Measurements from ENCODE around the gene ADAMTS15.
"Not testable (repeated sequence)": the region's sequence is repeated elsewhere in the genome, so short reads cannot be mapped to it uniquely, and the experiment has no call there.

Gene ADAMTS15

DNA sequence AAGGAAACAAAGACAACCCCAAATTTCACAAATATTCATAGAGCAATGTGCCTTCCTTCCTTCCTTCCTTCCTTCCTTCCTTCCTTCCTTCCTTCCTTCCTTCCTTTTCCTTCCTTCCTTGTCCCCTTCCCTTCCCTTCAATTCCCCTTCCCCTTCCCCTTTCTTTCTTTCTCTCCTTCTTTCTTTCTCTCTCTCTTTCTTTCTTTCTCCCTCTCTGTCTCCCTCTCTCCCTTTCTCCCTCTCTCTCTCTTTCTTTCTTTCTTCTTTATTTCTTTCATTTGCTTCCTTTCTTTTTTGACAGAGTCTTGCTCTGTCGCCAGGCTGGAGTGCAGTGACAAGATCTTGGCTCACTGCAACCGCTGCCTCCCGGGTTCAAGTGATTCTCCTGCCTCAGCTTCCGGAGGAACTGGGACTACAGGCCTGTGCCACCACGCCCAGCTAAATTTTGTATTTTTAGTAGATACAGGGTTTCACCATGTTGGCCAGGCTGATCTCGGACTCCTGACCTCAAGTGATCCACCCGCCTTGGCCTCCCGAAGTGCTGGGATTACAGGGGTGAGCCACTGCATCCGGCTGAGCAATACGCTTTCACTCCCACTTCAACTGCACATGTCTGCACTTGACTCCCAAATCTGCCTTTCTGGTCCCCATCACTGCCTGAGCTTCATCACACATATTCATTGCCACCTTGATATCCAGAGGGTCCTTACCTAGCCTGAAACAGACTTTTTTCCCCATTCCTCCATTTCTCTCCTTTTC is 9.9 kb upstream of the ADAMTS15 start:
- not testable (repeated sequence) for DNase-seq (ENCODE audit: low spot score)

DNA sequence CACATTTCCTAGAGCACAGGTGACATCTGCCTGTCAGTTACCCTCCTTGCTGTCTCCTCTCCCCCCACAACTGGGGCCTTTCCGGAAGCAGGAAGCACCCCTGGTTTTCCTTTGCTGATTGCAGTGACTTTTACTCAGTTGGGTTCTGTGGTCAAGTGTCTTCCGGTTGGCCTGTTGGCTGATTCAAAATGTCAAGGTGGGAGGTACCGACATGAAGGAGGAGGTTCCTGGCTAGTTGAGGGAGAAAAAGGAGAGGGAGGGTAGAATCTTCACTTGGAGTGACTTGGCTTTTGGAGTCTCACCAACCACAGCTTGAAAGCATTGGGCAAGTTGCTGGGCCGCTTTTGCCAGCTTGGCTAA is 9.3 kb upstream of the ADAMTS15 start:
- DNase-seq (ENCODE audit: low spot score), result no peak

DNA sequence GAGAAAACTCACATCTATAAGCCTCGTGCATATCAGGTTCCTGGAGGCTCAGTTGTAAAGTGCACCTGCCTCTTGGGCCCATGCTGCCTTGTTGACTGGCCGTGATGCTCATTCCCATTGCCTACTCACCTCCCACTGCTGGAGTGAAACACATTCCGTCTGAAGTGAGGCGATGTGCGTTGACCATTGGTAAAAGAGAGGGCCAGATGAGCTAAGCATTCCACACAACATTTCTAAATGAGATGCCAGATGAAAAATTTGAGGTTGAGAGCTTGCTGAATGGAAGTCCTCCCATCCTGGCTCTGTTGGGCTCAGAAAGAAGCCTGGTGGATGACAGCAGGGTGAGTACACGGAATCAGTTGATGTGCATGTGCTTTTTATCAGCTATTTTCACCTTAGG is 8.6 kb upstream of the ADAMTS15 start:
- DNase-seq (ENCODE audit: low spot score), result no peak

DNA sequence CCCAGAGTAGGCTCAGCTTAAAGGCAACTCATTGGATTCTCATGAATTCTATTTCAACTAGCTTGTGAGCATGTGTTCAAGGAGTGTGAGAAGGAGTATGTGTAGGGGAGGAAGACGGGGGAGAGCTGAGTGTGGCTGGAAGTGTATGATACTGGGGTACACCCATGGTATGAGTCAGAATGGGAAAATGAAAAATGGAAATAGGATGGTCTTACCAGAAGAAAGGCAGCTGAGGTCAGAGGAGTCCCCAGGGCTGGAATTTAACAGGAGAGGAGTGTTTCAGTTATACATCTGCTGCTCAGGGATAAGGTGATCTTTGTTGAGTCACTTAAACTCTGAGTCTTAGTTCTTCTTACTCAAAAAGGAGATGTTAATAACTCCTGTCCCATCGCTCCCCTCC is 6.7 kb upstream of the ADAMTS15 start:
- DNase-seq (ENCODE audit: low spot score), result no peak

DNA sequence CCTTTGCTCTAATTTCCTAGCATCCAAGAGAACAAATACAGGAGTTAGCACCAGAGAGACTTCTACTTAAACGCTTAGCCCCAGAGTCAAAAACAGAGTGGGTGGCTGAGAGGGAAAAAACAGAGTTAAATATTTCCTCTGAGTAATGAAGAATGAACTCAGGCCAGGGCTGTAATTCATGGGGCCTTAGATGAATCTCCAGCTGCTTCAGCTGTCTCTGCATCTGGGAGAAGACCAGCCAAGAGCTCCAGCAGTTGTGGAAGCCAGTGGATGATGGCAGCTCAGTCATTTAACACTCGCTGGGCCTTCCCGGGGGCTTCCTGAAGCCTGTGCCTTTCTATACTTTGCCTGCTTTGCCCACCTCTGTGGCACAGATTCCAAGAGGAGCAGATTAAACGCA is 5.7 kb upstream of the ADAMTS15 start:
- no peak for DNase-seq (ENCODE audit: low spot score)

DNA sequence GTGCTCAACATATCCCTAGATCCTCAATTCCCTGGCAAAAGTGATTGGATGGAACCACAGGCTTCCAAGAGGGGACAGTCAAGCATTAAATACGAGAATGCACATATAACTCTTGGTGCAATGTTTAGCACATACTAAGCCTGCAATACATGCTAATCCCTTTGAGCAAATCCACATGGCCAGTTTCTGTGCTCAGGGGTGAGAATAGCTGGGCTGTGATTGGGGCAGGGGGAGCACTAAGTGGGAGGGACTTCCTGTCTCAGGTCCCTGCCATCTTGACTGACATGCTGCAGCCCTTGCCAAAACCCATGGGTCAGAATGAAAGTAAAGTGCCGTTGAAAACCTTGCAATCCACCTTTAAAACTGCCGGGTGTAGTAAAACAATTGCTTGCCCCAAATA is 2.7 kb upstream of the ADAMTS15 start:
- DNase-seq (ENCODE audit: low spot score), result no peak

DNA sequence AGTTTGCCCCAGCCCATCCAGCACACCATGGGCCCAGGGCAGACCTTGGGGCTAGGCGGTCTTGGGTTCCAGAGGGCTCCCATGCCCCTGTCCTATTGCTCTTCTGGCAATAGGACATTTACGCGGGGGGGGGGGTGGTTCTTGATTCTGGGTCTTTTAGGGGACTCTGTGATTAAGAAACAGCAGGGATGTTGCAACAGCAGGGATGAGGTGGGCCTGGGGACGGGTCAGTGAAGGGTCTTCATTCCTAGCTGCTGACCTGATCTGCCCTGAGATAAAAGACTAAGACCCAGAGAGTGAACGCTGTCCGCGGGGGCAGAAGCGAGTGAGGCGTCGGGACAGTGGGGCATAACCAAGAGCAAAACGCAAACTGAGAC is 418 bp upstream of the ADAMTS15 start:
- no peak for DNase-seq (ENCODE audit: low spot score)

DNA sequence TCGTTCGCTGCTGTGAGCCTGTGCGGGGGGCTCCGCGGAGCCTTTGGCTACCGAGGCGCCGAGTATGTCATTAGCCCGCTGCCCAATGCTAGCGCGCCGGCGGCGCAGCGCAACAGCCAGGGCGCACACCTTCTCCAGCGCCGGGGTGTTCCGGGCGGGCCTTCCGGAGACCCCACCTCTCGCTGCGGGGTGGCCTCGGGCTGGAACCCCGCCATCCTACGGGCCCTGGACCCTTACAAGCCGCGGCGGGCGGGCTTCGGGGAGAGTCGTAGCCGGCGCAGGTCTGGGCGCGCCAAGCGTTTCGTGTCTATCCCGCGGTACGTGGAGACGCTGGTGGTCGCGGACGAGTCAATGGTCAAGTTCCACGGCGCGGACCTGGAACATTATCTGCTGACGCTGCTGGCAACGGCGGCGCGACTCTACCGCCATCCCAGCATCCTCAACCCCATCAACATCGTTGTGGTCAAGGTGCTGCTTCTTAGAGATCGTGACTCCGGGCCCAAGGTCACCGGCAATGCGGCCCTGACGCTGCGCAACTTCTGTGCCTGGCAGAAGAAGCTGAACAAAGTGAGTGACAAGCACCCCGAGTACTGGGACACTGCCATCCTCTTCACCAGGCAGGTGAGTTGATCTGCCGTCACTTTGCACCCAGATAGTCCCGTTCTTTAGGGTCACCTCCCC is 1.0 kb downstream of the ADAMTS15 start:
- DNase-seq (ENCODE audit: low spot score), result no peak

DNA sequence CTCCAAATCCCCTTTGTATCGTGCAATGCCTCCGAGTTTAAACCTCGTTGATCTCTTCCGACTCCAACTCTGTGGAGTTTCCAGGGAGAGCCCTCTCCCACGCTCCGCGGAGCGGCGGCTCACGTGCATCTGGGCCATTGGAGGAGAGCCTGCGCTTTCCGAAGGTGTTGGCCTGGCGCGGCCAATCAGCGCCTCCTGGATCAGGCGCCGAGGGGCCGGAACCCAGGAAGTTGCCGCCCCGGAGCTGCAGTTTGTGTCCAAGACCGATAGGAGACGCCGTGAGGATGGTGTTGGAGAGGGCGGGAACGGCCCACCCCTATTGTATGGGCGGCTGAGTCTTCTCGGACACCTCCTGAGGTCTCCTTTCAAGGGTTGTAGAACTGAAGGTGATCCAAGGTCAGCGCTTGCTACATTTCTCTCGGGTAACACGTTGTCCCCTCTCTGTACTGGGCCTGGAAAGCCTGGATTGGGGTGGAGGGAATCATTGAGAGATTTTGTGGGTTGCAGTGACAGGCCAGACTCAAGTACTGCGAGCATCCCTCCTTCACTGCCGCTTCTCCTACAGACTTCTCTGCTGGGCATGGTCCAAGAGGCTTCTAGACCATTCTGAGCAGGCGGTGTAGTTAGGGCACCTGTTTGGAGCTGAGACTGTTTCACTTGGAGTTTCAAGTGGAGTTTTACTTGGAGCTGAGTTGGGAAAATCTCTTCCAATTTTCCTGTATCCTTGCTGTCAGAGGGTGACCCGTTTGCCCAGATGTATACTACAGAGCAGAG is 1.7 kb downstream of the ADAMTS15 start:
- no peak for DNase-seq (ENCODE audit: low spot score)

DNA sequence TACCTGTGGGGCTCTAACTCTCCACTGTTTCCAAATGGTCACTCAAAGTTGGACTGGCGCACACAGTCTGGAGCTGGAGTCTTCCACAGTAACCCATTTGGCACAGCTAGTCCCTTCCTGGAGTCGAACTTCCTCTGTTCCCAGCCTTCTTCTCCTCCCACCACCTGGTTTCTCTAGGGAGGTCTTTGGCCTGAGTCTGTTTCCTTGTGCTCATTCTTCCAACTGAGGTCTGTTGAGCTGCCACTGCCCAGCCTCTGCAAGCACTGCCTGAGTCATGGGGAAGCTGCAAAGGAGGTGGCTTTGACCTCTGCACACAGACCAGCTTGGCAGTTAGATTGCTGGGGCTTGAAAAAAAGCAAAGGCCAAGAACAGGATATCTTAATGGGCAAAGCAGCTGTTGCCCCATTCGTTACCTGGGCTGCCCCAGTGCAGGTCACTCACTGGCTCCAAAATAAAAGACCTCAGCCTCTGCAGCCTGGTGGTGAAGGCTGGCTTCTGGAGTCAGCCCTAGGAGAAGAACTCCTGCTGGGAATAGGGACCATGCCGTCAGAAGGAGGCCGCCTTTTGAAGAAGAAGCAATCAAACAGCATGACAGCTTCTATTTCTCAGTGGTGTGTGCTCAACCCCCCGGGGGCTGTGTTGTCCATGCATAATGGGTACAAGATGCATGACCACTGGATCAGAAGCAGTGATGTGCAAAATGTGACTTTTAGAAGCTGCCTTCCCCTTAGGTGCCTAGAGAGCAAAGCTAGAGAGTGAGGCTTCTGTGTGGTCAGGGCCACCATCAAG is 3.0 kb downstream of the ADAMTS15 start:
- DNase-seq (ENCODE audit: low spot score), result no peak

DNA sequence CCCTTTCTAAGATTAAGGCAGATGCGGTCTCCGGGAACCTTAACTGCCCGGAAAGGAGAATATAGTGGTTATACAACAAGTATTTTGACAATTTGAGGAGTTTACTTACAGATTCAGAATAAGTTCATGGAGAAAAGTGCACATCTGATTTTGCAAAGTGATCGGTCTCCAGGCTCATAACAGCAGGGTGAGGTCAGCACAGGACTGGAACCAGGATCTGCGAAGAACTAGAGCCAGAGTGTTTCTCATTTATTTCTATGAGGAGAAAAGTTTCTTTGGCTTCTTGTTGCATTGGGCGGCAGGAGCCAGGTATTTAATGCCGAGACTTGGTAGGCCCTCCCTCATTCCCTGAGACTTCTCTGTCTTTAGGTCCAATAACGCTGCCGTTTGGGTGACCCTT is 3.7 kb downstream of the ADAMTS15 start:
- DNase-seq (ENCODE audit: low spot score), result no peak

DNA sequence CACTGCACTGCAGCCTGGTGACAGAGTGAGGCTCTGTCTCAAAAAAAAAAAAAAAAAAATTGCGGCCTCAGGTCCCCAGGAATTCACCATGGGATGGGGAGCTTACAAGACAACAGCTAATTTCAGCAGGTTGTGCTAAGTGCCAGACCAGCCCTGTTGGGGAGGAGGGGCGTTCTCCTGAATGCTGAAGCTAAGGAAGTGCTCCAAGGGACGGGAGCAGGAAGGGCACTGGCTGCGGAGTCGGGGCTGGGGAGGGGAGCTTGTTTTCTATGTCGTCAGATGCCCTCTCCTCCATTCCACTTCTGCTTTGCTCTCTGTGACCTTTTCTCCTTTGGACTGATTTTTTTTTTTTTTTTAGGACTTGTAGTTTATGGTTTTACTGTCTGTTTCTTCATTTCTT is 4.5 kb downstream of the ADAMTS15 start:
- DNase-seq (ENCODE audit: low spot score), result no peak

DNA sequence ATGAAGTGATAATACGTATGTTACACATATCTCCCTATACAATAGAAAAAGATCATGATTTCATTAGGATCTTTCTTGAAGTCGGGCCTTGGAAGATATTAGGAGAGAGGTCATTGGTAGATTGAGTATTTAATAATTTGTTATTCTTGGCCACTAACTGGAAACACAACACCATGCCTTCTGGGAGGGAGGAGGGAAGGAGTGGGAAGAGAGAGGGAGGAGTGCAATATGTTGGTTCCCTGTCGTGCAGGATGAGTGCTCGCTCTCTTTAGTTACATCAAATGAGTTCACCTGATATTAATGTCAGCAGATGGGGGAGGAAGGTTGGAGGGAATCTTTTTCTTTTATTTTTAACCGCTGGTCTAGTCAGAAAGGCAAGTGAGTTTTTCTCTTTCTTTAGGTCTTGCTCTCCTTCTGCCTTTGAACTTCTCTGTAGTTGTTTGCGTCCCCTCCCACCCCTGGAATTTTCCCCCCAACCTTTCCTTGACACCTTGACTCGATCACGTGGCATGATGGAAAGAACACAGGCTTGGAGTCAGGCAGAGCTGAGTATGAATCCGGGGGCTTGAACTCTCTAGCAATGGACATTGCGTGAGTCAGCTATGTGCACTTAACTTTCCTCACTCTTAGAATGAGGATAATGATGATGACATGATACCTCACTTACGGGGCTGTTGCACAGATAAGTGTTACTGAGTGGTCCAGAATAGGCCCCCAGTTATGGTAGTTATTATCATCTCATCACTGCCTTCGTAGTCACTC is 6.2 kb downstream of the ADAMTS15 start:
- DNase-seq (ENCODE audit: low spot score), result no peak

DNA sequence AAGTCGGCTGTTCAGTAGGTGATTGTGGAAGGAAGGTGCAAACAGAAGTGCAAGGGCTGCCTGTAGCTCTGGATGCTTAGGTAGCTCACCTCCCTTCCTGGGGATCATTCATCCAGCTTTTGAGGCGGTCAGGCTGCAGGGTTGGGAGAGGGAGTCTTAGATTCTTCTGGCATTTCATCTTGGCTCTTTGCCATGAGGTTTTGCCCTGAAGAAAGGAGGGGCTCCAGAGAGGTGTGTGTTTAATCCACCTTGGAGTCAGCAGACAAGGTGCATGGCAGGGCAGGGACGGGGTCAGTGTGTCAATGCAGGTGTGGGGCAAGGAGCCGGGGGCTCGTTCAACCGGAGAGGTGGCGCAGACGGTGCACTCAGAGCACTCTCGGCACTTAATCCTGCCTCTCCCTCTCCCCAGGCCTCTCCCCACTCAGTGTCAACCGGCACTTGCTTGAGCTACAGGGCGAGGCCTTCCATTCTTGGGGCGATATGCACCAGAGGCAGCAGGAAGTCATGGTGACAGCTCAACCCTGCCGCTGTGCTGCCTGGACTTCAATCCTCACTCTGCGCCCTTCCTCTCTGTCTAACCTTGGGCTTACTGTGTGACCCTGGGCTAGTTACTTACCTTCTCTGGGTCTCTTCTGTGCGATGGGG is 7.2 kb downstream of the ADAMTS15 start:
- no peak for DNase-seq (ENCODE audit: low spot score)

DNA sequence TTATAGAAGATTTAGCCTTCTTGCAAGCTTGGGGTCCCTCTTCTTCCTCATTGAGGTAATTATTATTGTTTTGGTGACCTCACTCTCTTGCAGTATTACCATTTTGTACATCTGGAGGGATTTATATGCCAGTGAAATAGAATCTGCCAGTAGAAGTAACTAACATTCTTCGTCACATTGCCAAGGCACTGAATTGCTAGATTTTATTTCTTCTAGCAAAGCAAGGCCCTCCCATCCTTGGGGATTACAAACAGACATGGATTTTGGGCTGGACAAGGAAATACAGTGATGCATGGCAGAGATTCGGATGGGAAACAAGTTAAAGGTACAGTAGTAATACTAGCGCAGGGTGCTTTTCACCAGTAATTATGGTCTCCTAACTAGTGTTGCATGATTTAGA is 7.8 kb downstream of the ADAMTS15 start:
- DNase-seq (ENCODE audit: low spot score), result no peak

DNA sequence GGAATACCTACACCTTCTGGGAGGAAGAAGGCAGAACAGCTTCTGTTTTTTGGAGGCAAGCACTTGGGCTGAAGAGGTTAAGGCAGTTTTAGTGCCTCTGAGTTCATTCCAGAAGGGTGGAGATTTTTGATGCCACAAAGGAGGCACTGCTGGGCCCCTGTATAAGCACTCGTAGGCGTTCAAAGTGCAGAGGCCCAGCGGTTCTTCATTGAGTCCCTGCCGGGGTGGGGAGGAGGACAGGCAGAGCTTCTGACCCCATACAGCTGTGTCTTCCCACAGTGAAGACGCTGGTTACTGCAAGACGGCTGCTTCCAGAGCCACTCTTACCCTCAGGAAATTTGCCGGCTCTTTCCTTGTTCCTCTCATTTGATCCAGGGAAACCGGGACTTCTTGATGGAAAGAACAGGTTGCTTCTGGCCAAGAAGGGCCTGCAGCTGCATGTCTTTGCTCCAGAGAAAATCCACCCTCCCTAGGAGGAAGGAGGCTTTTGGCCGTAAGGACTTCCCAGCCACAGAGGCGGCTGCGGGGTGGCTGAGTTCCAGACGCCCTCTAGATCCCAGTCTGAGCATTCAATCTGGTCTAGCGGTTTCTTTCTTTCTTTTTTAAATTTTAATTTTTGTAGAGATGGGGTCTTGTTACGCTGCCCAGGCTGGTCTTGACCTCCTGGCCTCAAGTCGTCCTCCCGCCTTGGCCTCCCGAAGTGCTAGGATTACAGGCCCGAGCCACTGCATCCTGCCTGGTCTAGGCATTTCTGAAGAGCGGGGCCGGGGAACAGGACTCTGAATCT is 9.4 kb downstream of the ADAMTS15 start:
- no peak for DNase-seq (ENCODE audit: low spot score)

DNA sequence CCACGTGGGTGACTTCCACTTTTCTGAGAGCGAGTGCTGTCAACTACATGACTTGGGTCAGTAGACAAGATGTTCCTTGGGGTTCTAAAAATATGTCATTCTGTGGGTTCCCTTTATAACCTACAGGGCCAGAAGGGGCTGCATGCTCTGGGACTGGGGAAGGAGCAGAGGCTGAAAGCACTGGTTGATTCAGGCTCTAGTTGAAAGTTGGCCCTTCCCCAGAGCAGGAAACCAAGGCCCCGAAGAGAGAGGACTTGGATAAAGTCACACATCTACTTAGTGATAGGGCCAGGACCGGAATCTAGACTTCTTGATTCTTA is 9.9 kb downstream of the ADAMTS15 start:
- no peak for DNase-seq (ENCODE audit: low spot score)

DNA sequence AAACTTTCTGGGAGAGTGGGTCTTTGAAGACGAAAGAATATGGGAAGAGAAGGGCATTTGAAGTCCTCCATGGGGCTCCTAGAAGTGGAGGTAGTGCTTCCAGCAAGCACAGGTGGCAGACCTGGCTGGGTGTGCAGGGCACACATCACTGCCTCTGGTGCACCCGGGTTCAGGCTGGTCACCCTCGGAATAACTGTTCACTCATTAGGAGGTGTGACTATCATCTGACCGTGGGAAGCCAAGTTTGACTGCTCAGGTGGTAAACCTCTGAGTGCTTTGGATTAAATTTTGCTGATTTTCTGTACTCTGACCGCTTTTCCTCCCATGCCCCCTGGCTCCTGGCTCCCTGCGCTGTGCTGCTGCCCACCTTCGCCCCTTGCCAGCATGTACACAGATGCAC is 11.1 kb downstream of the ADAMTS15 start:
- DNase-seq (ENCODE audit: low spot score), result no peak

DNA sequence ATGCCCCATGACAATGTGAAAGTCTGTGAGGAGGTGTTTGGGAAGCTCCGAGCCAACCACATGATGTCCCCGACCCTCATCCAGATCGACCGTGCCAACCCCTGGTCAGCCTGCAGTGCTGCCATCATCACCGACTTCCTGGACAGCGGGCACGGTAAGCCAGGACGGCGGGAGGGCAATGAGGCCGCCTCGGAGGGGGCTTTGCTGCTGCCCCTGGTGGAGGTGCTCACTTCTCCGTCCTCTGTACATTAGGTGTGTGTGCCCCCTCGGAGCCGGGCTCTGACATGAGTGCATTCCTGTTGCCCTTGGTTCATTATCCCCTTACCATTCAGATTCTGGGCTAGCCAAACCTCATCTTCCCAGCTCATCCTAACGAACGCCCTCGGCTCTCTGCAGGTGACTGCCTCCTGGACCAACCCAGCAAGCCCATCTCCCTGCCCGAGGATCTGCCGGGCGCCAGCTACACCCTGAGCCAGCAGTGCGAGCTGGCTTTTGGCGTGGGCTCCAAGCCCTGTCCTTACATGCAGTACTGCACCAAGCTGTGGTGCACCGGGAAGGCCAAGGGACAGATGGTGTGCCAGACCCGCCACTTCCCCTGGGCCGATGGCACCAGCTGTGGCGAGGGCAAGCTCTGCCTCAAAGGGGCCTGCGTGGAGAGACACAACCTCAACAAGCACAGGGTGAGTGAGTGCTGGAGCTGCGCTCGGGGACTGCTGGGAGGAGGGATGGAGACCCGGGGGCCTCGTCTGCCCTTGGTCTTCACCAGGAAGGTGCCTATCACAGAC is 13.8 kb downstream of the ADAMTS15 start:
- no peak for DNase-seq (ENCODE audit: low spot score)

DNA sequence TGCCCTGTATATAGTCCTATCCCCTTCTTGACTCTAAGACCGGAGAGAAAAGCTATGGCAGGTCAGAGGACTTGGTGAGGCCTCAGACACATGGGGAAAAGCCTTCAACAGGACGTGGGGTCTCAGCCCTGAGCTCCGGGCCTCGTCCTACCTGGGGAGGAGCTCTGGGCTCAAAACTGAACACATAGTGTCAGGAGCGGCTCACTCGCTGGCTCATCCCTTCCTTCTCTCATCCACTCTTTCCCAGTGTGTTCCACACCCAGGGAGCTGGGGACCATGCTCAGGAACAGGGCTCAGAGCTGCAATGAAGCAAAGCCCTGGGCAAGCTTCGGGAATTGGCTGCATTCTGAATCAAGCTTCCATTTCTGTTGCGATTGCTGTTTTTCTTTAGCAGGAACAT is 14.5 kb downstream of the ADAMTS15 start:
- no peak for DNase-seq (ENCODE audit: low spot score)

Measured in hematopoietic multipotent progenitor cell treated with erythropoietin and hydrocortisone succinate and interleukin-3 and kit ligand, for 17 days (in vitro differentiated cells).